HPDE6-E6E7 (cell line): ENCODE results near the gene NTRK3.

Experiments
- DNase-seq: peaks from one replicate; pipeline ENCODE4 v3.0.0; 2011; ENCODE audit warnings: missing footprints; ENCODE audit errors: extremely low spot score

Gene NTRK3

GRCh38 chr15:88258093-88258641 lies 1.6 kb upstream of the NTRK3 start:
- no peak for DNase-seq

GRCh38 chr15:88257311-88258092 lies 963 bp upstream of the NTRK3 start:
- DNase-seq = no peak

GRCh38 chr15:88255484-88256278 lies 858 bp downstream of the NTRK3 start:
- no peak for DNase-seq

GRCh38 chr15:88255087-88255483 lies 1.5 kb downstream of the NTRK3 start:
- DNase-seq = no peak

- DNase-seq = no peak
These were observed 4.1 kb downstream of the NTRK3 start for GRCh38 chr15:88252441-88252840.

- DNase-seq = no peak
These were observed 5.7 kb downstream of the NTRK3 start for GRCh38 chr15:88250826-88251225.

- DNase-seq = no peak
These were observed 7.3 kb downstream of the NTRK3 start for GRCh38 chr15:88249220-88249619.

- DNase-seq = no peak
These were observed 8.6 kb downstream of the NTRK3 start for GRCh38 chr15:88247914-88248313.

GRCh38 chr15:88246666-88247446 lies 9.7 kb downstream of the NTRK3 start:
- DNase-seq = peak; percentile 54

GRCh38 chr15:88246081-88246480 lies 10.5 kb downstream of the NTRK3 start:
- no peak for DNase-seq

GRCh38 chr15:88243895-88244787 lies 12.4 kb downstream of the NTRK3 start:
- DNase-seq = no peak

GRCh38 chr15:88242586-88243555 lies 13.7 kb downstream of the NTRK3 start:
- DNase-seq = no peak

GRCh38 chr15:88241461-88241860 lies 15.1 kb downstream of the NTRK3 start:
- no peak for DNase-seq

GRCh38 chr15:88241060-88241459 lies 15.5 kb downstream of the NTRK3 start:
- DNase-seq = no peak

GRCh38 chr15:88239594-88239993 lies 16.9 kb downstream of the NTRK3 start:
- no peak for DNase-seq

GRCh38 chr15:88238618-88239430 lies 17.7 kb downstream of the NTRK3 start:
- DNase-seq = no peak

GRCh38 chr15:88234711-88235110 lies 21.8 kb downstream of the NTRK3 start:
- DNase-seq = no peak

- no peak for DNase-seq
These were observed 22.6 kb downstream of the NTRK3 start for GRCh38 chr15:88233921-88234320.

- DNase-seq = no peak
These were observed 23.8 kb downstream of the NTRK3 start for GRCh38 chr15:88232771-88233201.
